Ovary (tissue), 3 donors: ENCODE measurements around the gene ALK.

Experiments used
- EP300 ChIP-seq: sonication (generic); formaldehyde crosslinking; IDR thresholded peaks from one replicate; pipeline ENCODE4 v1.6.1; 2017; ENCODE audit warnings: antibody characterized with exemption
- TF ChIP-seq, protein P1 (sequence below), 3 donors: fragments of 450-650 bp in 2 of 3; fragments of 200-600 bp in 1 of 3; IDR thresholded peaks; one replicate each; pipeline versions ENCODE4 v1.5.1 to v1.8.0; 2016 to 2022; ENCODE audit warnings: antibody characterized with exemption in 3 of 3, mild to moderate bottlenecking in 1 of 3
- donor health status: DM: no; HTN: no; CAD: no.

GRCh38 chr2:29698216-29698615 is 223.2 kb downstream of the ALK start:
- TF ChIP-seq, protein P1, sequence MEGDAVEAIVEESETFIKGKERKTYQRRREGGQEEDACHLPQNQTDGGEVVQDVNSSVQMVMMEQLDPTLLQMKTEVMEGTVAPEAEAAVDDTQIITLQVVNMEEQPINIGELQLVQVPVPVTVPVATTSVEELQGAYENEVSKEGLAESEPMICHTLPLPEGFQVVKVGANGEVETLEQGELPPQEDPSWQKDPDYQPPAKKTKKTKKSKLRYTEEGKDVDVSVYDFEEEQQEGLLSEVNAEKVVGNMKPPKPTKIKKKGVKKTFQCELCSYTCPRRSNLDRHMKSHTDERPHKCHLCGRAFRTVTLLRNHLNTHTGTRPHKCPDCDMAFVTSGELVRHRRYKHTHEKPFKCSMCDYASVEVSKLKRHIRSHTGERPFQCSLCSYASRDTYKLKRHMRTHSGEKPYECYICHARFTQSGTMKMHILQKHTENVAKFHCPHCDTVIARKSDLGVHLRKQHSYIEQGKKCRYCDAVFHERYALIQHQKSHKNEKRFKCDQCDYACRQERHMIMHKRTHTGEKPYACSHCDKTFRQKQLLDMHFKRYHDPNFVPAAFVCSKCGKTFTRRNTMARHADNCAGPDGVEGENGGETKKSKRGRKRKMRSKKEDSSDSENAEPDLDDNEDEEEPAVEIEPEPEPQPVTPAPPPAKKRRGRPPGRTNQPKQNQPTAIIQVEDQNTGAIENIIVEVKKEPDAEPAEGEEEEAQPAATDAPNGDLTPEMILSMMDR (IDR thresholded peaks at IDR 0.05) = no peak
- TF ChIP-seq EP300 = no peak
